ENCODE data around the gene PRPF38A. TPM values are rescaled to one million over a fixed set of nuclear protein-coding genes. Genes with fewer than 3 reads are reported as not detected.

PRPF38A gene
- total and polyA plus RNA-seq, 2 donors from 2014 or later: 19.0 to 46.7 TPM

GRCh38 chr1:52355847-52356505, 48.4 kb upstream of the PRPF38A start:
- Histone ChIP-seq H3K27me3 (ENCODE audit: control insufficient read depth, insufficient read depth, low read length) (no peaks in the 10 kb centered on the region), H3K27ac (ENCODE audit: low read depth in 2 of 2, low read length in 2 of 2) (no peak overlapping the region), H3K4me1 (ENCODE audit: control insufficient read depth in 2 of 3, insufficient read depth in 2 of 3, low read depth in 1 of 3, low read length in 3 of 3) (no peaks in the 10 kb centered on the region), H3K36me3 (ENCODE audit: control insufficient read depth in 2 of 3, insufficient read depth in 3 of 3, low read length in 3 of 3) (peaks cover 13 to 83% (median 62%) of the 10 kb centered on the region in 3 donors), H3K4me3 (ENCODE audit: low read length in 3 of 3) (no peak overlapping the region), H3K9ac (ENCODE audit: low read length in 3 of 3) (no peak overlapping the region), H3K9me3 (ENCODE audit: control insufficient read depth in 2 of 3, insufficient read depth in 1 of 3, low read length in 3 of 3) (no peaks in the 10 kb centered on the region)
- DNase-seq: no peak
- TF ChIP-seq CTCF (IDR thresholded peaks at IDR 0.05; ENCODE audit: borderline replicate concordance, extremely low read depth, insufficient read depth): no peak
- FAIRE-seq: no peak
- intact Hi-C loops (cut with DNase I): no loop called here

GRCh38 chr1:52356818-52357355, 47.5 kb upstream of the PRPF38A start:
- no peaks in the 10 kb centered on the region for H3K4me1 ChIP-seq (ENCODE audit: control insufficient read depth in 2 of 3, insufficient read depth in 2 of 3, low read depth in 1 of 3, low read length in 3 of 3)
- no peak overlapping the region for H3K9ac ChIP-seq (ENCODE audit: low read length in 3 of 3)
- FAIRE-seq (no peak), DNase-seq (no peak)
- H3K27ac ChIP-seq (ENCODE audit: low read depth in 2 of 2, low read length in 2 of 2): no peak overlapping the region
- H3K4me3 ChIP-seq (ENCODE audit: low read length in 3 of 3): no peak overlapping the region
- H3K9me3 ChIP-seq (ENCODE audit: control insufficient read depth in 2 of 3, insufficient read depth in 1 of 3, low read length in 3 of 3): no peaks in the 10 kb centered on the region
- intact Hi-C loops (cut with DNase I): no loop called here
- H3K36me3 ChIP-seq (ENCODE audit: control insufficient read depth in 2 of 3, insufficient read depth in 3 of 3, low read length in 3 of 3): peaks cover 13 to 92% (median 67%) of the 10 kb centered on the region in 3 donors
- TF ChIP-seq CTCF (IDR thresholded peaks at IDR 0.05; ENCODE audit: borderline replicate concordance, extremely low read depth, insufficient read depth): no peak
- H3K27me3 ChIP-seq (ENCODE audit: control insufficient read depth, insufficient read depth, low read length): no peaks in the 10 kb centered on the region

- Histone ChIP-seq H3K4me1 (ENCODE audit: control insufficient read depth in 2 of 3, insufficient read depth in 2 of 3, low read depth in 1 of 3, low read length in 3 of 3) (no peaks in the 10 kb centered on the region), H3K36me3 (ENCODE audit: control insufficient read depth in 2 of 3, insufficient read depth in 3 of 3, low read length in 3 of 3) (peaks cover 13 to 97% (median 71%) of the 10 kb centered on the region in 3 donors), H3K27me3 (ENCODE audit: control insufficient read depth, insufficient read depth, low read length) (no peaks in the 10 kb centered on the region), H3K9me3 (ENCODE audit: control insufficient read depth in 2 of 3, insufficient read depth in 1 of 3, low read length in 3 of 3) (no peaks in the 10 kb centered on the region), H3K9ac (ENCODE audit: low read length in 3 of 3) (no peak overlapping the region), H3K27ac (ENCODE audit: low read depth in 2 of 2, low read length in 2 of 2) (no peak overlapping the region), H3K4me3 (ENCODE audit: low read length in 3 of 3) (no peak overlapping the region)
- DNase-seq (no peak), FAIRE-seq (no peak)
- intact Hi-C loops (cut with DNase I): no loop called here
- TF ChIP-seq CTCF (IDR thresholded peaks at IDR 0.05; ENCODE audit: borderline replicate concordance, extremely low read depth, insufficient read depth): no peak
Observed at GRCh38 chr1:52357397-52357796, 47.0 kb upstream of the PRPF38A start.

All from kidney (tissue), 14 donors.